Measurements from ENCODE around the gene ABR. TPM values are rescaled to one million over a fixed set of nuclear protein-coding genes. Genes with fewer than 3 reads are reported as not detected.

Gene ABR
- total RNA-seq, 1 donor from 2014 or later, result 63.6 TPM

DNA sequence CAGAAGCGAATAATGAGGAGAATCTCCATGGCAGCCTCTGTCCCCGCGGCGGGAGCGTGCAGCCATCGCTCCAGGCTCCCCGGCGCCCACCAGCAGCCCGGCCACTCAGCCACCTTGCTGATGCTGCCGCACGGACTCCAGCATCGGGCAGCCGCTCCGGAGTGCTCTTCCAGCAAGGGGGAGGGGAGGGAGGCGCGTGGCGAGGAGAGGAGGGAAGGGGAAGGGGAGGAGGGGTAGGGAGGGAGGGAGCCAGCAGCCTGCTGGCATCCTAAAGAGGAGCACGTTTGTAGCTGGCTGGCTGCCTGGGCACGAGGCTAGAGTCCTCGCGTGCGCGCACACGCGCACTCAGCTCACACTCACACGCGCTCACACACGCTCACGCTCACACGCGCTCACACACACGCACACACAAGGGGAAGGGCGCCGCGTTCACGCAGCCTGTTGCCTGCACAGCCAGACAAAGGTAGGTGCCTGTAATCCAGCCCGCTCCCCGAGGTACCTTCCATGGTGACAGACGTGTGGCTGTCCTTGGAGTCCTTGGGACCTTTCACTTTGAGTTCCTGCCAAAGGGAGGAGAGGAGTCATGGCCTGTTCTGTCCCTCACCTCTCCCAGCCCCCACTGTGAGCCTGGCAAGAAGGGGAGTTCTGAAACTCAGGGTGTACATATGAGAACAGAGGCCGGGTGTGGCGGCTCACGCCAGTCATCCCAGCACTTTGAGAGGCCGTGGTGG is 100.8 kb downstream of the ABR start:
- Mint-ChIP-seq H3K27me3 (no peaks in the 10 kb centered on the region), H3K9me3 (no peaks in the 10 kb centered on the region)

GRCh38 chr17:1077986-1078711 is 101.6 kb downstream of the ABR start:
- H3K4me3 Mint-ChIP-seq, result no peak overlapping the region

More for the DNA sequence above, 100.8 kb downstream of the ABR start:
- no peak overlapping the region for H3K4me3 Mint-ChIP-seq
- no peaks in the 10 kb centered on the region for H3K36me3 Mint-ChIP-seq
- TF ChIP-seq, protein P1, sequence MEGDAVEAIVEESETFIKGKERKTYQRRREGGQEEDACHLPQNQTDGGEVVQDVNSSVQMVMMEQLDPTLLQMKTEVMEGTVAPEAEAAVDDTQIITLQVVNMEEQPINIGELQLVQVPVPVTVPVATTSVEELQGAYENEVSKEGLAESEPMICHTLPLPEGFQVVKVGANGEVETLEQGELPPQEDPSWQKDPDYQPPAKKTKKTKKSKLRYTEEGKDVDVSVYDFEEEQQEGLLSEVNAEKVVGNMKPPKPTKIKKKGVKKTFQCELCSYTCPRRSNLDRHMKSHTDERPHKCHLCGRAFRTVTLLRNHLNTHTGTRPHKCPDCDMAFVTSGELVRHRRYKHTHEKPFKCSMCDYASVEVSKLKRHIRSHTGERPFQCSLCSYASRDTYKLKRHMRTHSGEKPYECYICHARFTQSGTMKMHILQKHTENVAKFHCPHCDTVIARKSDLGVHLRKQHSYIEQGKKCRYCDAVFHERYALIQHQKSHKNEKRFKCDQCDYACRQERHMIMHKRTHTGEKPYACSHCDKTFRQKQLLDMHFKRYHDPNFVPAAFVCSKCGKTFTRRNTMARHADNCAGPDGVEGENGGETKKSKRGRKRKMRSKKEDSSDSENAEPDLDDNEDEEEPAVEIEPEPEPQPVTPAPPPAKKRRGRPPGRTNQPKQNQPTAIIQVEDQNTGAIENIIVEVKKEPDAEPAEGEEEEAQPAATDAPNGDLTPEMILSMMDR (conservative IDR thresholded peaks at IDR 0.05), result no peak
- H3K4me1 Mint-ChIP-seq (ENCODE audit: unreplicated experiment), result peaks cover 22% of the 10 kb centered on the region
- no peak for DNase-seq (ENCODE audit: extremely low spot score, unreplicated experiment)
- no peak overlapping the region for H3K27ac Mint-ChIP-seq

GRCh38 chr17:1077581-1077985 is 102.2 kb downstream of the ABR start:
- no peak for DNase-seq (ENCODE audit: extremely low spot score, unreplicated experiment)
- H3K27me3 Mint-ChIP-seq, result no peaks in the 10 kb centered on the region
- TF ChIP-seq, protein P1 (conservative IDR thresholded peaks at IDR 0.05), result no peak
- H3K9me3 Mint-ChIP-seq, result no peaks in the 10 kb centered on the region
- no peak overlapping the region for H3K4me3 Mint-ChIP-seq
- peaks cover 14% of the 10 kb centered on the region for H3K4me1 Mint-ChIP-seq (ENCODE audit: unreplicated experiment)
- H3K27ac Mint-ChIP-seq, result no peak overlapping the region
- H3K36me3 Mint-ChIP-seq, result no peaks in the 10 kb centered on the region

More at GRCh38 chr17:1077986-1078711, 101.6 kb downstream of the ABR start:
- Mint-ChIP-seq H3K27ac (no peak overlapping the region), H3K36me3 (no peaks in the 10 kb centered on the region), H3K4me1 (ENCODE audit: unreplicated experiment) (peaks cover 16% of the 10 kb centered on the region), H3K9me3 (no peaks in the 10 kb centered on the region), H3K27me3 (no peaks in the 10 kb centered on the region)
- TF ChIP-seq, protein P1 (conservative IDR thresholded peaks at IDR 0.05), result no peak
- no peak for DNase-seq (ENCODE audit: extremely low spot score, unreplicated experiment)

GRCh38 chr17:1076982-1077302 is 102.8 kb downstream of the ABR start:
- no peak for DNase-seq (ENCODE audit: extremely low spot score, unreplicated experiment)
- TF ChIP-seq, protein P1 (conservative IDR thresholded peaks at IDR 0.05), result no peak
- Mint-ChIP-seq H3K4me3 (no peak overlapping the region), H3K9me3 (no peaks in the 10 kb centered on the region), H3K27ac (no peak overlapping the region), H3K4me1 (ENCODE audit: unreplicated experiment) (peaks cover 14% of the 10 kb centered on the region), H3K36me3 (no peaks in the 10 kb centered on the region), H3K27me3 (no peaks in the 10 kb centered on the region)

GRCh38 chr17:1076299-1076981 is 103.3 kb downstream of the ABR start:
- Mint-ChIP-seq H3K27me3 (no peaks in the 10 kb centered on the region), H3K27ac (no peak overlapping the region), H3K4me1 (ENCODE audit: unreplicated experiment) (peaks cover 14% of the 10 kb centered on the region), H3K9me3 (no peaks in the 10 kb centered on the region), H3K4me3 (no peak overlapping the region), H3K36me3 (no peaks in the 10 kb centered on the region)
- no peak for DNase-seq (ENCODE audit: extremely low spot score, unreplicated experiment)
- TF ChIP-seq, protein P1 (conservative IDR thresholded peaks at IDR 0.05), result no peak

Measured in type B pancreatic cell (in vitro differentiated cells).